Stimulated activated CD8-positive, alpha-beta memory T cell treated with anti-CD3 and anti-CD28 coated beads, Interleukin-12 subunit alpha, Interleukin-12 subunit beta, amount 100 ng/mL, for 24 hours (primary cell): ENCODE data around the gene RNF26.

ENCODE experiments used
- DNase-seq: peaks from one replicate; pipeline ENCODE4 v3.0.0-alpha.2; 2020; ENCODE audit errors: extremely low read depth

RNF26 gene

GRCh38 chr11:119316016-119316728 is 18.2 kb upstream of the RNF26 start:
- DNase-seq, result no peak

GRCh38 chr11:119316729-119317591 is 17.4 kb upstream of the RNF26 start, which contains the start of gene MCAM:
Gene MCAM, minus strand, starts transcription at chr11:119317130. Its CDS starts 29 bp downstream, at chr11:119317101.
- no peak for DNase-seq

DNA sequence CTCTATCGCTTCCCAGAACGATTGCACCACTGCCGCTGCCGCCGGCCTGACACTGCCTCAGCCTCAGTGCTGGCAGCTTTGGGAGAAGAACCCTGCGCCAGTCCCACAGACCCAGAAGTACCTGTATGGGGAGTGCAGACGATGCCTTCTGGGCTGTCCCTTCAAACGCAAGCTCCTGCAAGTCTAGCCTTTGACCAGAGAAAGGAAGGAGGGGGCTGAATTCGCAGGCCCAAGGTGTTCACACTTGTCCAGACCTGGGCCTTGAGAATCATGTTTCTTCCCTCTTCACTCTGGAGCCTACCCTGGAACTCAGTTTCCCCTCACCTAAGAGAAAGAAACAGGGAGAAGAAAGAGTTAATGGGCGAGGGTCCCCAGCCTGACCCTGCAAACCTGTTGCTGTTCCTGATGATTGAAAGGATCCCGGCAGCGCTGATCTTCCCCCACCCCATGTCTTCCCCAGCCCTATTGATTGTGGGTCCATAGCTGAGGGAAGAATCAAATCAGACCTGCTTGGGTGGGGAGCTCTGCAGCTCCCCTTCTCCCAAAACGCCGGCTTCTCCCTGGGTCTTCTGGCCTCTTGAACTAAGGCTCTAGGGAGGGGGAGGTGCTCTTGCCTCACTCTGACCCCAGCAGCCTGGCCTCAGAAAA is 16.6 kb upstream of the RNF26 start:
- DNase-seq, result no peak

- DNase-seq, result no peak
Measured at GRCh38 chr11:119318240-119319135, 15.8 kb upstream of the RNF26 start.

- no peak for DNase-seq
Measured at GRCh38 chr11:119319136-119319699, 15.1 kb upstream of the RNF26 start.

- no peak for DNase-seq
Measured at GRCh38 chr11:119319700-119320239, 14.6 kb upstream of the RNF26 start.

DNA sequence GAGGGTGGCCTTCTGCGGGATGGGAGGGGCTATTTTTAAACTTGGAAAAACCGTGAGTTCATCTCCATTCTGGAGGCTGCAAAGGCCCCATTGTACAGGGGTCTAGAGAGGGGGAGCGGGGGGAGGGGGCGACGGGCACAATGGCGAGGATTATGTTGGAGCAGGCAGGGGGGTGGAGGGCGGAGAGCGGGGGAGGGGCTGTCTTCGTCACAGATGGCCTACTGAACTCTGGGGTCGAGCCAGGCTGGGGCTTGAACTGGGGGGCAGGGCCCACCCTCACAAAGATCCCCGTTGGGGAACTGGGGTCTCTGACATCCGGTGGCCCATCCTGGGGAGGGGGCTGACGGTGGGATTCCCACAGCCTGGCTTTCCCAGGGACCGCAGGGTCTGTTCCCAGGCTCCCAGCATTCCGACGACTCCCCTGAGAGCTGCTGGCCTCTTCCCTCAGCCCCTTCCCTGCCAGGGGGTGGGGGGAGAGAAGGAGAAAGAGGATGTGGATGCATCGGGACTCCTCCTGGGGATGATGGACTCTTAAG is 14.0 kb upstream of the RNF26 start:
- no peak for DNase-seq

DNA sequence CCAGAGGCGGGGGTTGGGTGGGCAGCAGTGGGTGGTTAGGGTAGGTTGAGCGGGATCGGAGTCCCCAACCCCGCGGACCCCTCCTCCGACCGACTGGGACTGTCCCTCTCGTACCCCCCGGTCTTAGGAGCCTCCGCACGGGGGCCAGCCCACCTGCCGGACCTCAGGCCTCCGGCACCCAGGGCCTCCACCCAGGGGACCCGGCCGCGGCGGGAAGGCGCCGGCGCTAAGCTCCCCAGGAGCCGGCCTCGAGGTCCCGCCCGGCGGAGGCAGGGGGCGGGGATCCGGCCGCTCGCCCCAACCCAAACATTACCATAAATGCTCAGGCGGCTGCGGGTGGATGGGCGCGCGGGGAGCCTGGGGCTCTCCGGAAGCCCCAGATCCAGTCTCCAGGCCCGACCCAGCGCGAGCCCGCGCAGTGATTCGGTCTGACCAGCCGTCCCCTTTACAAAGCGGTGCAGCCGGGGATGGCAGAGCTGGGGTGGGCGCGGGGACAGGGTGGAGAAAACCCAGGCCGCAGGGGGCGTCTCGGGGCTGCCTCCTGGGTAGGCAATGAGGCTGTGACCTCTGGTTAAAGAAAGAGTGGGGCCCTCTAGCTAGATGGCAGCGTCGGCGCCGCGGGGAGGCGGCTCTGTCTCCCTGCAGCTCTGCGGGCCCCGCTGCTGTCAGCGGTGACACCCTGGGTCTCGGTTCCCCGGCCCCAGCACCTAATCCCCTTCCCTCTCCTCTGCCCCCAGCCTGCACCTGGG is 13.4 kb upstream of the RNF26 start:
- no peak for DNase-seq

DNA sequence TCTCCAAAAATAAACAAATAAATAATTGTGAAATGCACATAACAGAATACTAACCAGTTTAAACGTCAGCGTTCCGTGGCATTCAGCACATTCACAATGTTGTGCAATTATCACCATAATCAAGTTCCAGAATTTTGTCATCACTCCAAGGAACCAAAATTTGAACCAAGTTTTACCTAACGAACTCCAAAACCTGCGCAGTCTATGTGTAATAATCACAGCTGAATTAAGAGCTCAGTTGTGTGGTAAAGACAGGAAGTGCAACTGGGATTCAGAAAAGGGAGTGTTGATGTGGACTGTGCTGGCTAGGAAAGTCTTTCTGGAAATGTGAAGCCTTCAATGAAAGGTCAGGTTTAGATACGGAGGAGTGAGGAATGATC is 12.0 kb upstream of the RNF26 start:
- DNase-seq, result no peak

GRCh38 chr11:119322921-119323531 is 11.3 kb upstream of the RNF26 start:
- no peak for DNase-seq

DNA sequence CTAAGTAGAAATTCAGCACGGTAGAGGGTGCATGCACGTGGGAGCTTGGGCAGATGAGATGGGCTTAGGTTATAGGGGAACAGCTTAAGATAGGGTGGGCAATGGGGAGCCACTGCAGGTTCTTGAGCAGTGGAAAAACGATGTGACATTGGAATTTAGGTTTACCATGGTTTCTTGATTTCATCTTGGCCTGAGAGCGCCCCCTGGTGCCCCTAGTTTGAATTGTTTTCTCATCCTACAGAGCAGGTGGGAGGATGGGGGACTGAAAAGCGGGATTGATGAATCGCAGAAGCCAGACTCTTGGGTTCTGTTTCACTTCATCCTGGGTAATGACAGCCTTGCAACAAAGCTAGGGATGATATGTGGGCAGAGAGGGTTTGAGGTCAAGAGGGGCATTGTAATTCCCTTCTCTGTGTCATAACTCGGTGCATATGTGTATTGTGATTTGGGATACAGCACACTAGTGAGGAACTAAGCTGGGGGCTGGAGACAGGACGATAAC is 10.7 kb upstream of the RNF26 start:
- no peak for DNase-seq

GRCh38 chr11:119324189-119324588 is 10.1 kb upstream of the RNF26 start:
- no peak for DNase-seq

- DNase-seq, result no peak
Measured at GRCh38 chr11:119329320-119329719, 5.0 kb upstream of the RNF26 start.

- no peak for DNase-seq
Measured at GRCh38 chr11:119330237-119330636, 4.1 kb upstream of the RNF26 start.

- DNase-seq, result no peak
Measured at GRCh38 chr11:119332111-119332765, 2.1 kb upstream of the RNF26 start.

DNA sequence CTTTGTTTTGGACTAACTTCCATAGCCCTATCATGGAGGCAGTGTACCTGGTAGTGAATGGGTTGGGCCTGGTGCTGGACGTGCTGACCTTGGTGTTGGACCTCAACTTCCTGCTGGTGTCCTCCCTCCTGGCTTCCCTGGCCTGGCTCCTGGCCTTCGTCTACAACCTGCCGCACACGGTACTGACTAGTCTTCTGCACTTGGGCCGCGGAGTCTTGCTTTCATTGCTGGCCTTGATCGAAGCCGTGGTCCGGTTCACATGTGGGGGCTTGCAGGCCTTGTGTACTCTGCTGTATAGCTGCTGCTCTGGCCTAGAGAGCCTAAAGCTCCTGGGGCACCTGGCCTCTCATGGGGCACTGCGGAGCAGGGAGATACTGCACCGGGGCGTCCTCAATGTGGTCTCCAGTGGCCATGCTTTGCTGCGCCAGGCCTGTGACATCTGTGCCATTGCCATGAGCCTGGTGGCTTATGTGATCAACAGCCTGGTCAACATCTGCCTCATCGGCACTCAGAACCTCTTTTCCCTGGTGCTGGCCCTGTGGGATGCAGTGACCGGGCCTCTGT is 846 bp downstream of the RNF26 start:
- DNase-seq, result no peak

- DNase-seq, result no peak
Measured at GRCh38 chr11:119335655-119336543, 1.6 kb downstream of the RNF26 start.
